ENCODE measurements around the gene CDH4. TPM values are rescaled to one million over a fixed set of nuclear protein-coding genes. Genes with fewer than 3 reads are reported as not detected.

CDH4 gene
- total and polyA plus RNA-seq, 12 donors, result 0.04 to 0.25 (median 0.08) TPM; not detected in 5

GRCh38 chr20:61361501-61361900, 109.4 kb downstream of the CDH4 start:
- Histone ChIP-seq H3K27ac (no peak overlapping the region), H3K4me1 (no peaks in the 10 kb centered on the region), H3K36me3 (no peaks in the 10 kb centered on the region), H3K27me3 (peaks cover 0 to 37% (median 24%) of the 10 kb centered on the region in 7 donors), H3K4me3 (no peak overlapping the region), H3K9me3 (peaks cover 0 to 3% (median 0%) of the 10 kb centered on the region in 11 donors)
- no peak for ATAC-seq
- WGBS, 2 donors, result 85 to 94% methylated on average over 14 of the region's 14 CpGs
- no peak for DNase-seq
- intact Hi-C loops (cut with DNase I), result no loop called here
- TF ChIP-seq CTCF (IDR thresholded peaks at IDR 0.05), result no peak

- peaks cover 0 to 18% (median 4%) of the 10 kb centered on the region in 7 donors for H3K27me3 ChIP-seq
- TF ChIP-seq CTCF (IDR thresholded peaks at IDR 0.05), result no peak
- WGBS, 2 donors, result 74 to 77% methylated on average over 5 of the region's 5 CpGs
- intact Hi-C loops (cut with DNase I), result no loop called here
- no peak for DNase-seq
- H3K36me3 ChIP-seq, result no peaks in the 10 kb centered on the region
- H3K4me3 ChIP-seq, result no peak overlapping the region
- no peaks in the 10 kb centered on the region for H3K4me1 ChIP-seq
- no peak overlapping the region for H3K27ac ChIP-seq
- ATAC-seq, result no peak
- H3K9me3 ChIP-seq, result peaks cover 0 to 3% (median 0%) of the 10 kb centered on the region in 11 donors
Measured at GRCh38 chr20:61364147-61364546, 112.1 kb downstream of the CDH4 start.

- H3K36me3 ChIP-seq, result no peaks in the 10 kb centered on the region
- H3K27ac ChIP-seq, result no peak overlapping the region
- no peak for TF ChIP-seq CTCF (IDR thresholded peaks at IDR 0.05)
- H3K9me3 ChIP-seq, result no peaks in the 10 kb centered on the region
- WGBS, 2 donors, result 71 to 74% methylated on average over 11 of the region's 11 CpGs
- DNase-seq (no peak), ATAC-seq (no peak)
- no peaks in the 10 kb centered on the region for H3K4me1 ChIP-seq
- H3K4me3 ChIP-seq, result no peak overlapping the region
- peaks cover 0 to 8% (median 0%) of the 10 kb centered on the region in 7 donors for H3K27me3 ChIP-seq
- intact Hi-C loops (cut with DNase I), result no loop called here
Measured at GRCh38 chr20:61366914-61367313, 114.9 kb downstream of the CDH4 start.

- Histone ChIP-seq H3K27me3 (peaks cover 0 to 17% (median 0%) of the 10 kb centered on the region in 7 donors), H3K27ac (no peak overlapping the region), H3K9me3 (peaks cover 0 to 1% (median 0%) of the 10 kb centered on the region in 11 donors), H3K4me1 (no peaks in the 10 kb centered on the region), H3K36me3 (no peaks in the 10 kb centered on the region), H3K4me3 (no peak overlapping the region)
- no peak for TF ChIP-seq CTCF (IDR thresholded peaks at IDR 0.05)
- ATAC-seq (no peak), DNase-seq (no peak)
- intact Hi-C loops (cut with DNase I), result no loop called here
- WGBS, 2 donors, result 63 to 68% methylated on average over 13 of the region's 13 CpGs
Measured at GRCh38 chr20:61369731-61370520, 117.9 kb downstream of the CDH4 start.

Measured in heart right ventricle (tissue), 16 donors.